ENCODE data around the gene STMN1.

STMN1 gene

DNA sequence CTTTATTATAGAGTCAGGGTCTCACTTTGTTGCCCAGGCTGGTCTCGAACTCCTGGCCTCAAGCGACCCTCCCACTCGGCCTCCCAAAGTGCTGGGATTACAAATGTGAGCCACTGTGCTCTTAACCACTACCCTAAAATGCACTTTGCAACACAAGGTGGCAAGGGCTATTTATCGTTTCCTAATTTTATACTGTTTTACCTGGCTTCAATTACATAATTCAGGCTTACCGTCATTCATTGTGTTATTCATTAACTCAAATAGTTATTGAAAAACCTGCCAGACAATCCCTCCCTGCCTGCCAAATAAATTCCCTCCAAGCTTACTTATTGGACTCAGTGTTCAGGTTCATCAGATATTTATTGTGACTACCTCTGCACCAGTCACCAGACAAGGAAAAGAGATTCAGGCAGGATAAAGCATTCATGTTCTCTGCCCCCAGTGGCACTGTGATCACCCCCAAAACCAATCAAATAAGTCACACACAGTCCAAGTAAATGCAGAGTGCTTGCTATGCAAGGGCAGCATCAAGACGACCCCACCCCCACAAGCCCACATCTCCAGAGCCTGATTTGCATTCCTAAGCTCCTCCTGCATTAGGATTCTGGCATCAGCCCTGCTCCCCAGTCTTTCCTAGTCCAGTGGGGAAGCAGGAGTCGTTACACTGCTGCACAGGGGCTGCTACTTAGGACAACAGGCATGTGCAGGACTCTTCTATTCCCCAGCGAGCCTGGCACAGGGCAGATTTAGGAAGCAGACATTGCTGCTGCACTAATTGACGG, 38.8 kb downstream of the STMN1 start:
- no peak for DNase-seq

DNA sequence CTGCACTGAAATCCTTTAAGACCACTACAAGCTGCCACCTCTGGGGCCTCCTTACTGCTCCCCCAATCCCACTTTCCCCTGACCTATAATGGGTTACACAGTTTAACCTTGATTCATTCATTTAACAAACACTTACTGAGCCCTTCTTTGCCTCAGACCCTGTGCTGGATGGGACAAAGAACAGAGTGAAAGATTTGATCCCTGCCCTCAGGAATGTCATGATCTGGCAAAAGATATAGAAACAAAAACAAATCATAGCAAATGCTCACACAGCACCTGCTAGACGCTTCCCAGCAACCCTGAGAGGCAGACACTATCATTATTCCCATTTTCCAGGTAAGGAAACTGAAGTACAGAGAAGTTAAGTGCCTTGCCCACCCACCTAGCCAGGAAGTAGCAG, 39.9 kb downstream of the STMN1 start:
- DNase-seq, result no peak

DNA sequence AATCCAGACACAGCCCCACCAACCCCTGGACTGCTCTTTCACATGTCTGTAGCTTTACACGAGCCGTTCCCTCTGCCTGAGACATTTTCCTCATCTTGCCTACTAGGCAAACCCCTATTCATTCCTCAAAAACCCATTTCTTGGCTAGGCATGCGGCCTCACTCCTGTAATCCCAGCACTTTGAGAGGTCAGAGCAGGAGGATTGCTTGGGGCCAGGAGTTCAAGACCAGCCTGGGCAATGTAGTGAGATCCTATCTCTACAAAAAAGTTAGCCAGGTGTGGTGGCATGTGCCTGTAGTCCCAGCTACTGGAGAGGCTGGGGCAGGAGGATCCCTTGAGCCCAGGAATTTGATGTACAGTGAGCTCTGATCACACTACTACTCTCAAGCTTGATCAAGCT, 41.8 kb downstream of the STMN1 start:
- DNase-seq, result no peak

DNA sequence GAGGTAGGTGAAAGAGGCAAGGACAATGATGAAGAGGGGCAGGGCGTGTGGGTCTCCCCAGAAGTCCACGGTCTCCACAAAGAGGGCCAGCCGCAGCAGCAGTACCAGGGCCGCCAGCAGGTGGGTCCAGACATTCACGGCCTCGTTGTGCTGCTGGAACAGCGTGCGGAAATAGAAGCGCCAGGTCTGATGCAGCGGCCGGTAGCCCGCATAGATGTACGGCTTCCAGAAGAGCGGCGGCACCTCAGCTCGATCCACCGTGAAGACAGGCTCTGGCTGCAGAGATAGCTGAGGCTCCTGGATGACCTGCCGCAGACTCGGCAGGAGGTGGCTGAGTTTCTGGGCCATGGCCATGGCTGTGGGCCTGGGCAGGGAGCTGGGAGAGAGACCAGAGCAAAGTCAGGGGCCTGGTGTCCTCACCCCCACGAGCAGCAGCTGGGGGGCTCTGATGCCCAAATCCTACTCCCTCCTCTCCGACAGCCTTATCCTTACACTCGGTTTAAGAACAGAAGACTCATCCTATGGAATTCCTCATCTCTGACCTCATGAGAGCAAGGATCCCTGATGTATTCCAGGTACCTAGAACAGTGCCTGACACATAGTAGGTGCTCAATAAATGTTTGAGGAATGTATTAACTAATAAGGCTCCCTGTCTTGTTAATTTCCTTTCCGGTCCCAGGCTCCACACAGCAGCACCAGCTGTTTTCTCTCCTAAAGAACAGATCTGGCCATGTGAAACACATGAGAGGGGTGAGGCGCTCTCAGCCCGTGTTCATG, 42.5 kb downstream of the STMN1 start:
- no peak for DNase-seq

DNA sequence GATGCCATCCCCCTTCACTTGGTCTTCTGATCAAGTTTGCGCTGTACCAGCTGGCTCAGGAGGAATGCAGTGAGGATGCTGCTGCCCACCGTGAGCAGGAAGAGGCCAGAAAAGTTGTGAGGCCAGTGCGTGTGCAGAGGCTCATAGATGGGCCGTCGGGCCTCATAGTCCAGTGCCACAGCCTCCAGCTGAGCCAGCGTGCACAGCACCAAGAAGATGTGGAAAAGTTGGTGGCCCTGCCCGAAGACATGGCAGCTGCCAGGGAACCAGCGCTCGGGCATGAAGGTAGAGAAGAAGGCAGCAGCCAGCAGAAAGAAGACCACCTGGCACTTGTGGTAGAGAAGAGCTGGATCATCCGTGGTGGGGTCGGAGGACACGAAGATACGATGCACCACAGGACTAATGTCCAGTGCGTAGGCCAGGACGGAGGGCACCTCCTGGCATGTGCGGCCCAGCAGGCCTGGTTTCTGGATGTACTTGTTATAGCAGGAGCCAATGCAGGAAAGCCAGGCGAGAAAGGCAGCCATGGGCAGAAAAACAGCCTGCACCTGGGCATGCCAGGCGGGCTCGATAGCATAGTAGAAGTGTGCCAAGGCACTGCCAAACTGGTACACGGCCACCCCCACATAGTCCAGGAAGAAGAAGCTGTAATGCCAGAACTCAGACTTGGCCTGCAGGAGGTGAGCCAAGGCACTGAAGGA, 43.3 kb downstream of the STMN1 start:
- DNase-seq, result no peak

DNA sequence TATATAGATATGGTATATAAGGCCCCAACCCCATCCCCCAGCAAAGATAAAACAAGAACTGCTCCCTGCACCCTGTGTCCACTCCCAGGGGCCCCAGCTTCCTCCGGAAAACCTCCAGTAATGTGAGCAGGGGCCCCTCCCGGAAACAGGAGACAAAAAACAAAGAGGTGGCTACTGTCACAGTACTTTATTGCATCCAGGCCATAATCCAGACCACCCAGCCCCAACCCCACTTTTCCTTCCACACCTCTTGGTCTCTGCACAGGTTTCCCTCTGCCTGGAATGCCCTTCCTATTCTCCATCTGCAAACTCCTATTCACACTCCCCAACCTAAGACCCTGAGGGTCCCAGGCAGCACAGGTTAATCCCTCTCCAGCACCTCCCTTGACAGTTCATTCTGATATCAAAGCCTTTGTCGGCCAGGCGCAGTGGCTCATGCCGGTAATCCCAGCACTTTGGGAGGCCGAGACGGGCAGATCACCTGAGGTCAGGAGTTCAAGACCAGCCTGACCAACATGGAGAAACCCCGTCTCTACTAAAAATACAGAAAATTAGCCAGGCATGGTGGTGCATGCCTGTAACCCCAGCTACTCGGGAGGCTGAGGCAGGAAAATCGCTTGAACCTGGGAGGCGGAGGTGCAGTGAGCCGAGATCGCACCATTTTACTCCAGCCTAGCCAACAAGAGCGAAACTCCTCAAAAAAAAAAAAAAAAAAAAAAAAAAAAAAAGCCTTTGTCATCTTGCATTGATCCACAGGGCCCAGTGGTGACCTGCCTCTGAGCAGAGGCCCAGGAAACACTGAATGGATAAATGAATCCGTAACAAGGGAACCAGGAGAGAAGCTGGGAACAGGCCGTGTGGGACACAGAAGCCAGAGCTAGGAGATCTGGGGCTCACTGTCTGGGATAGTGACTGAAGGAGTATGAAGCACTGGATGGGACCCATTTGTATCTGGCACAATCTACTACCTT, 44.6 kb downstream of the STMN1 start:
- DNase-seq, result no peak

DNA sequence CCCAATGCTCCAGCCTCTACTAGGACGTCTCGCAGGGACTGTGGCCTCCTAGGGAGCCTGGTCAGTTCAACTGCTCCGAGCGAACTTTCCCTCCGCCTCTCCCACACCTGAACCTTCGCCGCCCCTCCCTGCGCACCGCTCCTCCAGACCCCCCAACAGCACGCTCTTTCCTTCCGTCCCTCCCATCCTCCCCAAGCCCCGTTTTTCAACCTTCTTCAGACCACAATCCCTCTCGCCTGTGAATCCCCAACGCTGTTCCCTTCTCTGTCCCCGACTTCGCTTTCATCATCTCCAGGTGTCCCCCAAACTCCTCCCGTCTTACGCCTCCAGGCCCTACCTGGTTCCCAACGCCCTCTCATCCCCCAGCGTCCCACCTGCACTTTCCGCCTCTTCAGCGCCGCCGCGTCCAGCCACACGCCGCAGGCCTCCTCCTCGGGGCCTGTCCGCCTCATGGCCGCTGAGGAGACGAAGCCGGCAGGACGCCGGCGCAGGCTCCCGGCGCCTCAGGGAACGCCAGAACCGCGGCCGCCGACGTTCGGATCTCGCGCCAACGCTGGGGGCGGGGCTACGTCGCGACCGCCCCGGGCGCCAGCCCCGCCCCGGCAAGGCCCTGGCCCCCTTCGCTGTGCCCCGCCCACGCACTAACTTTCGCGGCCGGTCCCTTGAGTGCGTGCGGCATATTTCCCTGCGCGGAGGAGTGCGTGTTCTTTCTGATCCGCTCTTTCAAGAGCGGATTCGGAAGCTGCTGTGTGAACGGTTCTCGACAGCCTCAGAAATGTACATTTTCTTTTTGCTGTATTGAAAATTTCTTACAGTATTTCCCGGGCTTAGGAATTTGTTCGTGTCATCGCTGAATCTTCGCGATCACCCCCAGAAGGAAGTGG, 47.1 kb downstream of the STMN1 start, which contains the start of gene AUNIP:
Gene AUNIP (minus strand): TSS at position 552 of the 884 bp plus-strand sequence. CDS start 100 bp downstream, at position 452.
- DNase-seq, result peak; percentile 77 to 89 (median 85)

DNA sequence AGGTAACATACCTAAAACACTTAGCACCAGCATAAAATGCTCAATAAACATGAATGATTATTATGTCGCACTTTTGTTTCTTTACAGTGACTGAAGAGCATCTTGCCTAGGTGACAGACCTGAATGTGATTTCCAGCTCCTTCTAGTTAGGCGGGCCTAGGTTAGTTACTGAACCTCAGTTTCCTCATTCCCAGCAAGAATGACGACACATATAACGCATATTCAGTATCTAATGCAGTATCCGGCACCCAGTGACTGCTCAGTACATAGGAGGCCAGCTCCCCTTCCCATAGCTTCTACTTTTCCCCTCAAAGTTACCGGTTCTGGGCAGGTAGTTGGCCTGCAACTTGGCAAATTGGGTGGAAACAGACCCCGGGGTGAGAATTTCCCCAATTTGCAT, 47.7 kb downstream of the STMN1 start:
- no peak for DNase-seq

DNA sequence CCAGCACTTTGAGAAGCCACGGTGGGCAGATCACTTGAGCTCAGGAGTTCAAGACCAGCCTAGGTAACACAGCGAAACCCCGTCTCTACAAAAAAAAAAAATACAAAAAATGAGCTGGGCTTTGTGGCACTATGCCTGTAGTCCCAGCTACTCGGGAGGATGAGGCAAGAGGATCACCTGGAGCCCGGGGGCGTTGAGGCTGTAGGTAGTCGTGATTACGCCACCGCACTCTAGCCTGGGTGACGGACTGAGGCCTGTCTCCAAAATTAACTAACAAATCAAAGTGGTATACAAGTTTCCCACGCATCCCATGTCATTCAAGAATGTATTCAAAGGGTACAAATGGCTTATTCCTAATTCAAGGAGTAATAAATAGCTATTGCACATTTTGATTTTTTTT, 49.4 kb downstream of the STMN1 start:
- no peak for DNase-seq

DNA sequence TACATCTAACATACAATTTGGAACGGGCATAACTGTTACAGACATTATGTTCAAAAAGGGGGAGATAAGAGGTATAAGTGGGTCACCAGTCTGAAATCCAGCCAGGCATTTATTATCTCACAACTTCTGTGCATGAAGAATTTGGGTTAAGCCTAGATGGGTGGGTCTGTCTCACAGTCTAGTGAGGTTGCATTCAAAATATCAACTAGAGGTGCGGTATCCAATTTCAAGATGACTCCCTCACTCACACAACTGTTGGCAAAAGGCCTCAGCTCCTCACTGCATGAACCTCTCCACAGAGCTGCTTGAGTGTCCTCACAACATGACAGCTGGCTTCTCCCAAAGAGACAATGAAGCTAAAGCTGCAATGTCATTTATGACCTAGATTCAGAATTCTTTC, 51.7 kb downstream of the STMN1 start:
- no peak for DNase-seq
